Neuronal stem cell (in vitro differentiated cells): Measurements from ENCODE around the gene PLAGL2.
A peak's percentile ranks its signal among the peaks of the same experiment; 100 is the strongest.

Experiments used
- DNase-seq: peaks from one replicate; pipeline ENCODE4 v3.0.0-alpha.2; 2013; ENCODE audit warnings: low spot score
- H2AFZ ChIP-seq: one replicate; pipeline ENCODE4 v1.6.1; 2013; ENCODE audit warnings: mild to moderate bottlenecking, low read length, inconsistent platforms
- H2AK5ac ChIP-seq: 2 replicates; pipeline ENCODE4 v1.6.1; 2013; ENCODE audit warnings: low read depth, mild to moderate bottlenecking, inconsistent platforms, low read length, moderate library complexity, mixed read lengths
- H2BK120ac ChIP-seq: 2 replicates; pipeline ENCODE4 v1.6.1; 2013; ENCODE audit warnings: low read depth, mild to moderate bottlenecking, inconsistent platforms, low read length, moderate library complexity, mixed read lengths
- H2BK12ac ChIP-seq: one replicate; pipeline ENCODE4 v1.6.1; 2013; ENCODE audit warnings: low read length, inconsistent platforms
- H2BK15ac ChIP-seq: 2 replicates; pipeline ENCODE4 v1.6.1; 2013; ENCODE audit warnings: mild to moderate bottlenecking, low read length, inconsistent platforms, mixed read lengths
- H2BK5ac ChIP-seq: one replicate; pipeline ENCODE4 v1.6.1; 2013; ENCODE audit warnings: inconsistent platforms, mild to moderate bottlenecking, low read length, moderate library complexity
- H3K14ac ChIP-seq: one replicate; pipeline ENCODE4 v1.6.1; 2013; ENCODE audit warnings: low read length, inconsistent platforms
- H3K18ac ChIP-seq: 2 replicates; pipeline ENCODE4 v1.6.1; 2013; ENCODE audit warnings: low read length, inconsistent platforms
- H3K23ac ChIP-seq: 2 replicates; pipeline ENCODE4 v1.6.1; 2013; ENCODE audit warnings: low read depth, mild to moderate bottlenecking, mixed read lengths, low read length, inconsistent platforms; ENCODE audit not compliant: poor library complexity
- H3K27ac ChIP-seq: replicated peaks from 3 replicates; pipeline ENCODE4 v1.5.1; 2013; ENCODE audit warnings: low read length, inconsistent platforms
- H3K27me3 ChIP-seq, 3 experiments: 2 replicates each; pipeline ENCODE4 v1.6.1; 2013; ENCODE audit warnings: low read length in 3 of 3, mild to moderate bottlenecking in 2 of 3, inconsistent platforms in 1 of 3, low read depth in 1 of 3, mixed read lengths in 1 of 3, moderate library complexity in 1 of 3; ENCODE audit not compliant: control insufficient read depth in 3 of 3, insufficient read depth in 3 of 3
- H3K36me3 ChIP-seq, 2 donors: replicated peaks in 1 of 2; 2 replicates each; pipeline ENCODE4 v1.6.1; 2013; ENCODE audit warnings: low read length in 2 of 2; ENCODE audit not compliant: control insufficient read depth in 2 of 2, insufficient read depth in 2 of 2
- H3K4ac ChIP-seq: 2 replicates; pipeline ENCODE4 v1.6.1; 2013; ENCODE audit warnings: inconsistent platforms, mild to moderate bottlenecking, low read length, moderate library complexity
- H3K4me1 ChIP-seq, 2 donors: 1 replicate in 1 of 2; 2 replicates in 1 of 2; pipeline ENCODE4 v1.6.1; 2013; ENCODE audit warnings: low read length in 2 of 2, low read depth in 1 of 2; ENCODE audit not compliant: control insufficient read depth in 2 of 2, insufficient read depth in 1 of 2
- H3K4me2 ChIP-seq: one replicate; pipeline ENCODE4 v1.6.1; 2013; ENCODE audit warnings: mild to moderate bottlenecking, low read length, inconsistent platforms; ENCODE audit not compliant: insufficient read depth, poor library complexity, severe bottlenecking
- H3K4me3 ChIP-seq, 2 donors: 2 replicates each; pipeline ENCODE4 v1.5.1; 2013; ENCODE audit warnings: low read length in 2 of 2, mild to moderate bottlenecking in 2 of 2, inconsistent platforms in 1 of 2, moderate library complexity in 1 of 2
- H3K79me1 ChIP-seq: one replicate; pipeline ENCODE4 v1.6.1; 2013; ENCODE audit warnings: low read depth, mild to moderate bottlenecking, inconsistent platforms, low read length, moderate library complexity
- H3K9ac ChIP-seq: one replicate; pipeline ENCODE4 v1.6.1; 2013; ENCODE audit warnings: mild to moderate bottlenecking, low read depth, low read length, inconsistent platforms; ENCODE audit not compliant: poor library complexity
- H3K9me3 ChIP-seq, 2 donors: replicated peaks in 1 of 2; 2 replicates each; pipeline versions ENCODE3 to v1.6.1; 2013; ENCODE audit warnings: low read length in 2 of 2, mild to moderate bottlenecking in 2 of 2, inconsistent platforms in 1 of 2, low read depth in 1 of 2, mixed read lengths in 1 of 2, moderate library complexity in 1 of 2; ENCODE audit not compliant: control insufficient read depth in 2 of 2, insufficient read depth in 1 of 2
- H4K8ac ChIP-seq: one replicate; pipeline ENCODE4 v1.6.1; 2013; ENCODE audit warnings: low read depth, mild to moderate bottlenecking, inconsistent platforms, low read length, moderate library complexity
- H4K91ac ChIP-seq: one replicate; pipeline ENCODE4 v1.6.1; 2013; ENCODE audit warnings: low read length, low read depth, mild to moderate bottlenecking, inconsistent platforms; ENCODE audit not compliant: poor library complexity
- WGBS, 2 donors: extraction: QIAGEN DNeasy Blood & Tissue Kit; methylation state at CpG; one replicate each; pipeline ENCODE4 v1.1.7; 2013; ENCODE audit warnings: missing lambda C conversion rate in 2 of 2, mixed read lengths in 1 of 2; ENCODE audit not compliant: insufficient read length in 2 of 2, insufficient replicate concordance in 1 of 2; ENCODE audit errors: extremely low coverage in 2 of 2; 5-methylcytosine and 5-hydroxymethylcytosine counted together

Gene PLAGL2

DNA sequence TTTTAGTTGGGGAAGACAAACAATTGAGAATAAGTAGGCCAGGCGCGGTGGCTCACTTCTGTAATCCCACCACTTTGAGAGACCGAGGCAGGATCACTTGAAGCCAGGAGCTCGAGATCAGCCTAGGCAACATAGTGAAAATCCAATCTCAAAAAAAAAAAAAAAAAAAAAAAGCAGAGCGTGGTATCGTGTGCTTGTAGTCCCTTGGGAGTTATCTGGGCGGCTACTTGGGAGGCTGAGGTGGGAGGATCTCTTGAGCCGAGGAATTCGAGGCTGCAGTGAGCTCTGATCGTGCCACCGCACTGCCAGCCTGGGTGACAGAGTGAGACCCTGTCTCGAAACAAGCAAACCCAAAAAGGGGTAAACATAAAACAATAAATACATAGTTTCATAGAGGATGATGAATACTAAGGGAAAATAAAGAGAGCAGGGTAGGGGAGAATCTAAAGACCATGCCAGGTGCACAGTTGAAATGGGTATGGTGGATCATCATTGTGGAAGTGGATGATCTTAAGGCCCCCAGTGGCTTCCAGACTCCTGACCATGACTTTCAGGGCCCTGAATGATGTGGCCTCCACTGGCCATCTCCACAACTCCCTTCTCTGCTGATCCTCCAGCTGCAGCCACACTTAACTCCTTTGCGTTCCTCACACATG, 1.1 kb upstream of the PLAGL2 start:
- H4K91ac ChIP-seq, result no peak overlapping the region
- peaks cover 14 to 56% of the 10 kb centered on the region in 2 donors for H3K36me3 ChIP-seq
- H4K8ac ChIP-seq, result no peak overlapping the region
- no peak overlapping the region for H3K4ac ChIP-seq
- no peak overlapping the region for H2BK5ac ChIP-seq
- H2AK5ac ChIP-seq, result no peak overlapping the region
- H3K23ac ChIP-seq, result no peak overlapping the region
- H2BK120ac ChIP-seq, result no peak overlapping the region
- no peak overlapping the region for H3K14ac ChIP-seq
- no peaks in the 10 kb centered on the region for H3K9me3 ChIP-seq
- H3K18ac ChIP-seq, result no peak overlapping the region
- H3K4me3 ChIP-seq, result peak overlapping the region in 1 of 2 donors; percentile 99
- H3K27ac ChIP-seq, result no peak overlapping the region
- H3K4me2 ChIP-seq, result peak overlapping the region; percentile 95
- H2BK12ac ChIP-seq, result no peak overlapping the region
- H3K79me1 ChIP-seq, result peaks cover 7% of the 10 kb centered on the region
- H3K27me3 ChIP-seq, result no peaks in the 10 kb centered on the region
- H3K9ac ChIP-seq, result no peak overlapping the region
- no peak for DNase-seq
- no peak overlapping the region for H2AFZ ChIP-seq
- no peak overlapping the region for H2BK15ac ChIP-seq
- H3K4me1 ChIP-seq, result peaks cover 11 to 22% of the 10 kb centered on the region in 2 donors
- no CpG with 5 or more reads among the region's 13 CpGs for WGBS, 2 donors

DNA sequence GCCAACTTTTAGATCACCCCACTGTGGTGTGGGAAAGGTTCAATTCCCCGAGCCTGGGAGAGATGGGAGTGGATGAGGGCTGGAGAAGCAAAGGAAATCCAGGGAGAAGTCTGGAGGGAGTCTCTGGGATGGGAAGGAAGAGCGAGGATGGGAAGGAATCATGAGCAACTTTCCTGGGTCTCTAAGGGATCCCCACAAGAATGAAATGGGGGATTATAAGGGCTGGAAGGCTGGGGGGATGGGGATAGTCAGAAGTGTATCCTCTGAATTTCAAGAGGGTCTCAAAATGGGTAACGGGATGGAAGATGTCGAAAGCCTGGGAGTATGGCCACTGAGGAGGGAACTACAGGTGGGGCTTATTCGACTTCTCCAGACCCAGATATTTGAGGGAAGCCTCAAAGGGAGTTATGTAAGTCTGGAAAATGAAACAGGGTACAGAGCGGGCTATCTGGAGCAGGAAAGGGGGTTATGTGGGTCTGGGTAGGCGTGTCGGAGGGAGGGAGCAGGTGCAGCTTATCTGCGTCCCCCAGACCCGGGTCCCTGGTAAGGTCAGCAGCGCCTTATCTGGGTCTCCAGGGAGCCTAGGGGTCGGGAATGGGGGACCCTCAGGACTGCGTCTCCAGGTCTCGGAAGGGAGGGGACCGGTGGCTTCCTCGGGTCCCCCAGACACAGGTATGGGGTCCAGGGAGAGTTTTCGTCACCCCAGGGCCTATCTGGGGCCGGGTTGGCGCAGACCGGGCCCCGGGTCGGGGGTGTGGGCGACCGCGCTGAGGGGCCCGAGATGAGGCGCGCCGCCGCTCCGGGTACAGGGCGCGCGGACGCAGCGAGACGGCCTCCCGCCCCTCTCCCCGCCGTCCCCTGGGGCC, 550 bp downstream of the PLAGL2 start:
- Histone ChIP-seq H3K27me3 (no peaks in the 10 kb centered on the region), H3K4me3 (peak overlapping the region; percentile 97 to 99), H2AFZ (peak overlapping the region; percentile 99), H3K36me3 (peaks cover 18 to 64% of the 10 kb centered on the region in 2 donors), H3K23ac (peak overlapping the region; percentile 40), H2AK5ac (peak overlapping the region; percentile 70), H2BK120ac (no peak overlapping the region), H3K14ac (peak overlapping the region; percentile 10), H3K9ac (peak overlapping the region; percentile 95), H3K9me3 (no peaks in the 10 kb centered on the region), H2BK12ac (no peak overlapping the region), H3K4ac (peak overlapping the region; percentile 43), H4K8ac (no peak overlapping the region), H3K4me1 (peaks cover 11 to 22% of the 10 kb centered on the region in 2 donors), H3K4me2 (peak overlapping the region; percentile 74), H2BK5ac (peak overlapping the region; percentile 77), H3K27ac (peak overlapping the region; percentile 51), H3K18ac (peak overlapping the region; percentile 96), H4K91ac (no peak overlapping the region), H3K79me1 (peaks cover 7% of the 10 kb centered on the region), H2BK15ac (no peak overlapping the region)
- no peak for DNase-seq
- no CpG with 5 or more reads among the region's 40 CpGs for WGBS, 2 donors

DNA sequence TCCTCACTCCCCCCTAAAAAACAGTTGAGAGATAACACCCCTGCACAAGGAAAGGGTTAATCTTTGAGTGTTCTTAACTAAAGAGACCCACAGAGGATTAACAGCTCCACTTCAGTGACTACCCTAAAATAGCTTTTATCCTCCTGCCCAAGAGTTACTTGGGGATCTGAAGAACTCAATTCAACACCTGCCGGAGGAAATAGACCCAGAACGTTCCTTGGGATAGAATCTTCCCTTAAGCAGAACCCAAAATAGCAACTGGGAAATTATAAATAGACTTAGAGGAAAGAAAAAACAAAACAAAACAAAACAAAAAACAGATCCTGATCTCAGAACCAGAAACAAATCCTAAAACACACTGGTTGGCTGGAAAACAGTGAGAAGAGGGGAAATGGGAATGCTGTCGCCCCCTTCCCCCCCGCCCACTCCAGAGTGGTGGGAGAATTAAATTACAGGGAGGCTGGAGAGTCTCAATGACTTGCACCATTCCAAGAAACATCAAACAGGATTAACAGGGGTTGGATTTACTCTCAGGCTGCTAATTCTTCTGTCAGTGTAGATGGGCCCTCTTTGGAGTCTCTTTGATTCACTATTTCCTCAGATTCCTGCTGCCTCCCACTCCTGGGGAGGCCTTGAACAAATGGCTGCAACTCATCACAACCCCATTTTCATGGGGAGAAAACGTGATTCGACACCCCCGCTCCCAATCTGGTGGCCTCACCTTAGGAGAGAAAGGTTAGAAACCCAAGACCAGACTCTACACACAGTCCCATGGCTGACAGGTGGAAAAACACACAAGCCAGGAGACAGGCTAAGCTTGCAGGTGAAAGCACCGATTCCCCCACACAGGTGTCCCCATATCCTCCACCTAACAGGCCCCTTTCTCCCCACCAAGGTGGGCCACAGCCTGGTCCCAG, 1.4 kb downstream of the PLAGL2 start:
- H3K23ac ChIP-seq, result no peak overlapping the region
- H4K91ac ChIP-seq, result no peak overlapping the region
- peaks cover 21 to 64% of the 10 kb centered on the region in 2 donors for H3K36me3 ChIP-seq
- peaks cover 11 to 22% of the 10 kb centered on the region in 2 donors for H3K4me1 ChIP-seq
- no peak overlapping the region for H2AFZ ChIP-seq
- H3K14ac ChIP-seq, result no peak overlapping the region
- no peaks in the 10 kb centered on the region for H3K9me3 ChIP-seq
- no peak overlapping the region for H2AK5ac ChIP-seq
- H3K79me1 ChIP-seq, result peaks cover 7% of the 10 kb centered on the region
- H3K18ac ChIP-seq, result peak overlapping the region; percentile 31
- H3K27ac ChIP-seq, result peak overlapping the region; percentile 51
- H3K4me3 ChIP-seq, result peak overlapping the region; percentile 97 to 99
- no peak overlapping the region for H4K8ac ChIP-seq
- no peak overlapping the region for H3K4ac ChIP-seq
- H3K4me2 ChIP-seq, result peak overlapping the region; percentile 74
- no CpG with 5 or more reads among the region's 8 CpGs for WGBS, 2 donors
- DNase-seq, result no peak
- no peak overlapping the region for H2BK15ac ChIP-seq
- no peak overlapping the region for H2BK120ac ChIP-seq
- H3K9ac ChIP-seq, result no peak overlapping the region
- no peaks in the 10 kb centered on the region for H3K27me3 ChIP-seq
- peak overlapping the region; percentile 2 for H2BK5ac ChIP-seq
- no peak overlapping the region for H2BK12ac ChIP-seq
